GM13977 (cell line): Measurements from ENCODE around the gene SLX4IP.

Source experiments
- DNase-seq: peaks from one replicate; pipeline ENCODE4 v3.0.0; 2012; ENCODE audit warnings: low spot score
- in situ Hi-C: fragments of 300-500 bp; cut with MboI; formaldehyde crosslinking; loops from one replicate; pipeline ENCODE4 v1.12.0; 2022; ENCODE audit warnings: low sequenced_read_pairs, low pct_unique_long_range_greater_than_20kb, mixed read lengths, inconsistent platforms; ENCODE audit not compliant: unreplicated experiment
- TF ChIP-seq, protein P1 (sequence below): IDR thresholded peaks from 2 replicates; pipeline ENCODE4 v1.5.1; 2012; ENCODE audit warnings: mild to moderate bottlenecking, control low read depth; ENCODE audit not compliant: insufficient read depth; ENCODE audit errors: extremely low read depth, missing control alignments

SLX4IP gene

DNA sequence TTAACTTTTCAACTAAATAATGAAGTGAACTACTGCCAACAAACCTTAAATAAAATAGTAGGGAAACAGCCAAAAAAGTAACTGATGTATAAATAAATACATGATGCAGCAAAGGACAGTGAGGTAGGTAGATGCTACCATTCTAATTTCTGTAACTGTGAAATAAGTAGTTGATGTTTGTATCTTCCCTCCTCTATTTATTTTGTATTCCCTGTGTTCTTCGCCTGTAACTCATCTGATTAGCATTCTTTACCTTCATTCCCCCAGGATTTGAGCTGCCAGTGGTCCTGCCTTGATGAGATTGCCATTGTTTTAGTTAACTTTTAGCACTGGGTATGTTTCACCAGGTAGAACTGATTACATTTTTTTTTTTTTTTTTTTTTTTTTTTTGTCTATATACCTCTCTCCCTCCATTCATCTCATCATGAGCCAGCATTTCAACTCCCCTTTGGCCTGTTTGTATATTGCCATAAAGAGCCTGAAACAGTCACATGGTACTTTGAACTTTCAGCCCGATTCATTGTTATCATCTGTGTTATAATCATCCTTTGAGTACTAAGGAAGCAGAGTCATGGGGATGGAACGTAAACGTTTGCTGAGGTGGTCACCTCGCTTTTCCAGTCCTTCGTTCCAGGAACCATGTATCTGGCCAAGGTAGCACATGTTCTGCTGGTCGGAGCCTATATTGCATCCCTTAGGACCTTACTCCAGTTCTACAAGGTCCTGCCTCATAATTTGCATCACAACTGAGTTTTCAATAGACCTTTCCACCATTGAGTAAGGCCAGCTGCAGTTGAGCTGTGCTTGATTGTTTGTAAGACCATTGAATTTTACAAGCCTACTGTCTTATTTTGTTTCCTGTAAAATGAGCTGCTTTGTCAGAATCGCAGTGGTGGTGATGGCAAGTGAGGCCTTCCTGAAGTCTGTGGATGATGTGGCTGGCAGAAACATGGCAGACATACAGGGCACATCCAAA, 131.1 kb downstream of the SLX4IP start:
- DNase-seq: no peak
- TF ChIP-seq, protein P1, sequence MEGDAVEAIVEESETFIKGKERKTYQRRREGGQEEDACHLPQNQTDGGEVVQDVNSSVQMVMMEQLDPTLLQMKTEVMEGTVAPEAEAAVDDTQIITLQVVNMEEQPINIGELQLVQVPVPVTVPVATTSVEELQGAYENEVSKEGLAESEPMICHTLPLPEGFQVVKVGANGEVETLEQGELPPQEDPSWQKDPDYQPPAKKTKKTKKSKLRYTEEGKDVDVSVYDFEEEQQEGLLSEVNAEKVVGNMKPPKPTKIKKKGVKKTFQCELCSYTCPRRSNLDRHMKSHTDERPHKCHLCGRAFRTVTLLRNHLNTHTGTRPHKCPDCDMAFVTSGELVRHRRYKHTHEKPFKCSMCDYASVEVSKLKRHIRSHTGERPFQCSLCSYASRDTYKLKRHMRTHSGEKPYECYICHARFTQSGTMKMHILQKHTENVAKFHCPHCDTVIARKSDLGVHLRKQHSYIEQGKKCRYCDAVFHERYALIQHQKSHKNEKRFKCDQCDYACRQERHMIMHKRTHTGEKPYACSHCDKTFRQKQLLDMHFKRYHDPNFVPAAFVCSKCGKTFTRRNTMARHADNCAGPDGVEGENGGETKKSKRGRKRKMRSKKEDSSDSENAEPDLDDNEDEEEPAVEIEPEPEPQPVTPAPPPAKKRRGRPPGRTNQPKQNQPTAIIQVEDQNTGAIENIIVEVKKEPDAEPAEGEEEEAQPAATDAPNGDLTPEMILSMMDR: no peak
- in situ Hi-C loops: loop anchor here (25.0 kb wide), 1 partner anchor 646 kb away; no protein-coding TSS in a partner anchor

DNA sequence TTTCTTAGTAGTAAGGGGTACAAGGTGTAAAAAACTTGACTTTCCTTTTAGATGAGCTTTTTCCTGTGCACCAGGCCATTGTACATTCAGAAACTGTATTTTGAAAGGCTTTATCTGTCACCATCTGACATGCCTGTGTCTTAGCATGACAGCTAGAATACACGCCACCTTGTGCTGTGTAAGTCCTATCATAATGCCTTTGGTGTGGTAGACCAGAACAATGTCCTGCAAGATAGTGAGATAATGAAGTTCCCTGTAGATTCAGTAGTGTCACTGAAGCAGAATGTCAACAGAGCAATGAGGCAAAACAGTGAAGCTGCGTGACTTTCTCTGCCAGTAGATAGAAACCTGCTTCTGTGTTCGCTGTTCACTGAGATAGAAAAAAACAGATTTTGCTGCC, 132.9 kb downstream of the SLX4IP start:
- TF ChIP-seq, protein P1: no peak
- in situ Hi-C loops: loop anchor here (25.0 kb wide), 1 partner anchor 644 kb away; no protein-coding TSS in a partner anchor
- no peak for DNase-seq

DNA sequence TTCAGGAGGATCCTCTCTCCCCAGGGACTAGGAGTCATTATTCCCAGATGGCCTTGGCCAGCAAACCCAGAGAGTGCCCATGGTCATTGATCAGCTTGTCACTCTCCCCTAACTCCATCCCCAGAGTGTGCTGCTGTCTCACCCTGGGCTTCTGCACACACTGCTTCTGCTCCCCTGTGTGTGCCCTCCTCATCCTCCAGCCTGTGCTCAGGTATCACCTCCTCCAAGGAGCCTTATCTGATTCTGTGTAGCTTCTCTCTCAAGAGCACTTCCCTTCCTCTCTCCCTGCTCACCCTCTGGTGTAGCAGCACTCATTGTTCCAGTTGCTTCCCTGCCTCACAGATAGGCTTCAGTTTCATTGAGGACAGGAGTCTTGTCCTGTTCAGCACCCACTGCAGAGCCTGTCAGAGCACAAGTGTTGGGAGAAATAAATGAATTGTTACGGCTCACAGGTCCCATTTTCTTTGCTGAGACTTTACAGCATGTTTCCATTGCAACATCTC, 136.3 kb downstream of the SLX4IP start:
- TF ChIP-seq, protein P1: no peak
- no peak for DNase-seq
- in situ Hi-C loops: loop anchor here (25.0 kb wide), 1 partner anchor 641 kb away; no protein-coding TSS in a partner anchor

DNA sequence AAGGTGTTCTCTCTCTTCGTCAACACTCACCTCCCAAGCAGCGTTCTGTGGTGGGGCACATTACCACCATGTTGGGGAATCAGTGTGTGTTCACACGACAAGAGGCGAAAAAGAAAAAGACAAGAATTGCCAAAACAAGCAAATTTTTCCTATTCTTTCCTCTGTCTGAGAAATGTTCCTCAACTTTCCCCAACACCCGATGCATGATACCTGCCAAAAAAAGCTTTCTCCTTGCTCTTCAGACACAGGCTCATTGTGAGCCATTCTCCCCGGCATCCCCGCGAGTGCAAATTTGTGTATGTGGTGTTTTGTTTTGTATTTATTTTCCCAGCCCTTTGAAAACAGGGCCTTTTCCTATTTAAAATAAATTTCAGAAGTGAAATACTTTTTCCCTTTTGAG, 137.7 kb downstream of the SLX4IP start:
- TF ChIP-seq, protein P1: no peak
- in situ Hi-C loops: loop anchor here (25.0 kb wide), 1 partner anchor 639 kb away; no protein-coding TSS in a partner anchor
- no peak for DNase-seq

DNA sequence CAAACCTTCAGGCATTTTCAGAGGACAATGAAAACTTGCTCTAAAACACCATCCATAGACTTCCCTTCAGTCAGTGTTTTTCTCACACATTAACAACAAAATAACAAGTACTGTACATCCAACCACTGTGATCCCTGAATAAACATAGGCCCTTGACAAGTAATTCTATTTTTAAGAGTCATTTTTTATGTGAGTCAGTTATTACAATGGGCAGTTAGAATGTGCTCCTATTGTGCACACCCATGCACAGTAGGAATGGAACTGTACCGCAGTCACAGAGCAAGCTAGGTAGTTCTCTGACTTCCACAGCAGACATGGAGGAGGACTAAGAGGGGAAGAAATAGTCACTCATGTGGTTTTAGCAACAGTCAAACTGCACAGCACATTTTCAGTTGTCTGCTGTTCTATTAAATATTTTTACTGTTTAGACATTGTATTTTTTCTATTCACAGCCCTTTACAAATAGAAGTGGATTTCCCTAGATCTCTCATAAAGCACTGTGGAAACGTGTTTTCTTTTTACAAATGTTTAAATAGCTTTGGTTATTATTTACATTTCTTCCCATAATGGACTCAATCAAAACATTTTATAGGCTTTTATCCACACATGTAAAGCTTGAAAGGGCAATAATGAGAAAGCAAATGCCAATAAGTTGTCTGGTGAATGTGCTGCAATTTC, 138.3 kb downstream of the SLX4IP start:
- DNase-seq: no peak
- in situ Hi-C loops: loop anchor here (25.0 kb wide), 1 partner anchor 639 kb away; no protein-coding TSS in a partner anchor
- TF ChIP-seq, protein P1: no peak

DNA sequence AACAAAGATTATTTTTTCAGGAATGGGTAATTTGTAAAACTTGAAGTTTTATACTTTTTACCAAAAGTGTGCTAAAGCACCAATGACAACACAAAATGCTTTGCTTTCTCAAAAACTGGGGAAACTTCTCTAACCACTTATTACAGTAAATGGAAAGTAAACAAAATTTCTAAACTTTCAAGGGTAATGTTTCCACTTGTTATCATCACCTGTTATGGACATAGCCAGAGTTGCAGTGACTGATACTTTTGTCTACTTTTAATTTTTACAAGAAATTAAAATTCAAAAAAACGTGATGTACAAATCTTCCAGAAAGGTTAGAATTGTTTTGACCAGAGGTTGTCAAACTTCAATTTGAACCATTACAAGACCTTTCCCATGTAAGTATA, 138.8 kb downstream of the SLX4IP start:
- in situ Hi-C loops: loop anchor here (25.0 kb wide), 1 partner anchor 638 kb away; no protein-coding TSS in a partner anchor
- TF ChIP-seq, protein P1: no peak
- DNase-seq: no peak
